ENCODE measurements around the gene KCNMB3. TPM values are rescaled to one million over a fixed set of nuclear protein-coding genes. Genes with fewer than 3 reads are reported as not detected.
"Not testable (repeated sequence)": the region's sequence is repeated elsewhere in the genome, so short reads cannot be mapped to it uniquely, and the experiment has no call there.

KCNMB3 gene
- total RNA-seq, 4 donors from 2014 or later, result 1.6 to 6.3 (median 3.5) TPM

GRCh38 chr3:179227349-179227748, 23.6 kb downstream of the KCNMB3 start:
- TF ChIP-seq CTCF (IDR thresholded peaks at IDR 0.05), result no peak
- ATAC-seq (ENCODE audit: low FRiP score) (no peak), DNase-seq (ENCODE audit: low spot score) (no peak)

GRCh38 chr3:179224584-179224983, 26.3 kb downstream of the KCNMB3 start:
- TF ChIP-seq CTCF (IDR thresholded peaks at IDR 0.05), result no peak
- ATAC-seq (ENCODE audit: low FRiP score) (no peak), DNase-seq (ENCODE audit: low spot score) (no peak)

DNA sequence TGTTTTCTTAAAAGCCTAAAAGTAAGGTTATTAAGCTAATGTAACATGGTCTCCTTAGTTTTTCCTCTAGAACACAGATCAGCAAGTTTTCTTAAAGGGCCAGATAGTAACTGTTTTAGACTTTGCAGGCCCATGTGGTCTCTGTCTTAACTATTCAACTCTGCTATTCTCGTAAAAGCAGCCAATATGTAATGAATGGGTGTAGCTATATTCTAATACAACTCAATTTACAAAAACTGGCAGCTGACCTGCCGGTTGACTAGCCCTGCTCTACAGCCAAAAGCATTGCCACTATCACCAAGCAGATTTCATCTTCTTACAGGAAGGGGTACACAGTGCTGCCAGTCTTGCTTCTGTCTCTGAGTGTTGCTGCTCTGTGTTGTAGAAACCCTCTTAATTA, 27.4 kb downstream of the KCNMB3 start:
- ATAC-seq (ENCODE audit: low FRiP score) (no peak), DNase-seq (ENCODE audit: low spot score) (no peak)
- TF ChIP-seq CTCF (IDR thresholded peaks at IDR 0.05), result no peak

- DNase-seq (ENCODE audit: low spot score); ATAC-seq (ENCODE audit: low FRiP score): not testable (repeated sequence)
Measured at GRCh38 chr3:179218213-179218612, 32.7 kb downstream of the KCNMB3 start.

GRCh38 chr3:179215550-179215949, 35.4 kb downstream of the KCNMB3 start:
- ATAC-seq (ENCODE audit: low FRiP score); DNase-seq (ENCODE audit: low spot score): not testable (repeated sequence)

DNA sequence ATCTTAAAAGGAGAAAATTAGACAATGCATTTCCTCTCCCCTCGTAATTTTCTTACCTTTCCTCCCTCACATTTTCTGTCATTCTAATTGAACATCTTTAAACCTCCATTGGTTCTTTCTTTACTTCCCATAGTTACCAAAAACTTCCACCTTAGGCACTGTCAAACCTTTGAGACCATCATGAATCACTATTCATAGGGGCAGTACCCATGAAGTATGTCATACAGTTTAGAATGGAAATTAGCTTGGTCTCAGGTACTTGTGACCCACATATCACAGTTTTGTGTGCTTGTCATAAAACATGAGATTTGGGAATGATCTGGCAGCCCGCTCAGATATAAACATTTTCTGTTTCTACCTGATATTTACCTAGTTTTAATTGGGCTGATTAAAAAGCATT, 50.1 kb downstream of the KCNMB3 start:
- no peak for TF ChIP-seq CTCF (IDR thresholded peaks at IDR 0.05)
- ATAC-seq (ENCODE audit: low FRiP score) (no peak), DNase-seq (ENCODE audit: low spot score) (no peak)

GRCh38 chr3:179196700-179197099, 54.2 kb downstream of the KCNMB3 start:
- no peak for TF ChIP-seq CTCF (IDR thresholded peaks at IDR 0.05)
- no peak for DNase-seq (ENCODE audit: low spot score)
- no peak for ATAC-seq (ENCODE audit: low FRiP score)

DNA sequence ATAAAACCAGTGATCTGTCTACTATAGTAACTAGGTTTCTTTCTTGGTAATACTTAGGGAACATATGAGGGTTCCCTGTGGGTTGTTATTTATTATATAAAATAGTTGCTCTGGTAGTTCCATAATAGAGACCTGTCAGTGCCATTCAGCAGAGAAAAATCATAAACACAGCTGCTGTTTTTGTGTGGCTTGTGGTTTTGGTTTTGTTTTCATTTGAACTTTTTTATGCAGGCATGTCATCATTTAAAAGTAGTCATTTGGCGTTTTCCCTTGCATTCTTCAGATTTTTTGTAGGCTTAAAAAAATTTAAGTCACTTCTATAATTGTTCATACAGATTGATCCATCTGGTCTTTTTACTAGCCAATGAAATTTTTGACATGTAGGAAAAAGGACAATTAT, 54.8 kb downstream of the KCNMB3 start:
- ATAC-seq (ENCODE audit: low FRiP score), result no peak
- no peak for TF ChIP-seq CTCF (IDR thresholded peaks at IDR 0.05)
- no peak for DNase-seq (ENCODE audit: low spot score)

All from omental fat pad (tissue), 4 donors.